ENCODE measurements around the gene YAE1. TPM values are rescaled to one million over a fixed set of nuclear protein-coding genes. Genes with fewer than 3 reads are reported as not detected.

Gene YAE1
- total and polyA plus RNA-seq, 2 of the 8 experiments (the other 6 are each of a cell fraction or from before 2014, with no cell fraction given) = 24.1 to 38.0 TPM

- peak overlapping the region; percentile 45; the same call in 1 of the 2 replicates for H2AFZ ChIP-seq (ENCODE audit: low read length)
- H2BK120ac ChIP-seq (replicated peaks; ENCODE audit: low read depth, low read length) = no peak overlapping the region
- H3K4me1 ChIP-seq (replicated peaks in 1 of 4; ENCODE audit: control insufficient read depth in 3 of 4, insufficient read depth in 4 of 4, low read length in 3 of 4) = peaks cover 0 to 4% (median 2%) of the 10 kb centered on the region in 4 experiments; a peak in 4 of 7 replicates
- no peak overlapping the region for H2BK15ac ChIP-seq (ENCODE audit: low read length)
- H4K20me1 ChIP-seq (replicated peaks in 1 of 2; ENCODE audit: control insufficient read depth in 1 of 2, insufficient read depth in 2 of 2, low read length in 2 of 2) = no peaks in the 10 kb centered on the region
- no peak overlapping the region for H2BK20ac ChIP-seq (ENCODE audit: low read length)
- FAIRE-seq (peak; percentile 99), DNase-seq (ENCODE audit: low read depth in 1 of 2, low spot score in 2 of 2) (peak; percentile 67 to 74)
- no peak overlapping the region for H2BK12ac ChIP-seq (ENCODE audit: low read depth, low read length)
- H3K4me3 ChIP-seq (ENCODE audit: extremely low read depth in 1 of 4, insufficient read depth in 2 of 4, low read depth in 3 of 4, low read length in 4 of 4) = no peak overlapping the region
- H3K27me3 ChIP-seq (replicated peaks in 1 of 4; ENCODE audit: control insufficient read depth in 3 of 4, extremely low read depth in 1 of 4, insufficient read depth in 3 of 4, low read length in 3 of 4) = no peaks in the 10 kb centered on the region
- 27% methylated on average over 8 of the region's 8 CpGs; no CpG with 5 or more reads in 1 of the 2 experiments for WGBS, 2 experiments (ENCODE audit: extremely low coverage in 1 of 2, insufficient coverage in 1 of 2, insufficient read length in 1 of 2, insufficient replicate concordance in 2 of 2, low coverage in 1 of 2, low lambda C conversion rate in 2 of 2, missing lambda C conversion rate in 1 of 2)
- H3K23me2 ChIP-seq (ENCODE audit: low read depth, low read length) = no peaks in the 10 kb centered on the region; the same call in 1 of the 2 replicates
- peaks cover 8 to 12% of the 10 kb centered on the region in 2 experiments; a peak in 3 of 4 replicates for H3K9me3 ChIP-seq (ENCODE audit: insufficient read depth in 2 of 2, low read depth in 1 of 2, low read length in 1 of 2)
- H3K27ac ChIP-seq (ENCODE audit: low read depth, low read length) = no peak overlapping the region
- no peak overlapping the region for H3K14ac ChIP-seq (ENCODE audit: insufficient read length)
- H3K79me1 ChIP-seq (ENCODE audit: low read depth, low read length) = no peaks in the 10 kb centered on the region
- no peak overlapping the region for H3K9ac ChIP-seq (replicated peaks in 1 of 4; ENCODE audit: extremely low read depth in 1 of 4, low read depth in 3 of 4, low read length in 3 of 4)
- no peak overlapping the region for H3K23ac ChIP-seq (ENCODE audit: insufficient read length)
- H3K4ac ChIP-seq (replicated peaks; ENCODE audit: insufficient read length, low read depth, low read length) = no peak overlapping the region
- no peak overlapping the region for H4K91ac ChIP-seq (replicated peaks; ENCODE audit: insufficient read length, low read length)
- no peak overlapping the region for H3K4me2 ChIP-seq (ENCODE audit: insufficient read depth in 1 of 2, low read depth in 2 of 2, low read length in 2 of 2)
- no peak overlapping the region for H4K5ac ChIP-seq (ENCODE audit: insufficient read length, low read depth, low read length)
- no peak overlapping the region for H3K56ac ChIP-seq (replicated peaks; ENCODE audit: insufficient read length, low read depth, low read length)
- ChIA-PET CTCF (ENCODE audit: partially characterized antibody) (interaction anchor here (0.5 to 8.5 kb wide), 59 partner anchors 8 to 893 kb away, joined by 3 to 406 read pairs (median 4); partner anchors contain the start of genes RALA and YAE1), POLR2A (ENCODE audit: partially characterized antibody) (interaction anchor here (0.6 to 3.7 kb wide), 9 partner anchors 14 to 729 kb away, joined by 3 to 17 read pairs (median 3); partner anchors contain the start of genes RALA and YAE1)
- no peak overlapping the region for H3K18ac ChIP-seq (ENCODE audit: extremely low read depth, low read length)
- peaks cover 0 to 10% (median 2%) of the 10 kb centered on the region in 4 experiments; a peak in 1 of 8 replicates for H3K36me3 ChIP-seq (ENCODE audit: control insufficient read depth in 2 of 4, insufficient read depth in 4 of 4, low read length in 3 of 4)
- H3K79me2 ChIP-seq (ENCODE audit: control insufficient read depth in 1 of 2, insufficient read depth in 2 of 2, low read length in 2 of 2) = no peaks in the 10 kb centered on the region
- H2BK5ac ChIP-seq (ENCODE audit: low read depth, low read length) = no peak overlapping the region
- no peak overlapping the region for H4K8ac ChIP-seq (ENCODE audit: extremely low read depth, insufficient read depth, low read length)
- no peak overlapping the region for H2AK5ac ChIP-seq (ENCODE audit: low read depth, low read length)
- TF ChIP-seq POLR2A (IDR thresholded peaks at IDR 0.05; ENCODE audit: control extremely low read depth in 1 of 2, low read depth in 2 of 2, low read length in 2 of 2) (no peak), BRCA1 (IDR thresholded peaks at IDR 0.05; ENCODE audit: low read depth, low read length) (no peak), CREB1 (IDR thresholded peaks at IDR 0.05) (no peak), GTF2F1 (IDR thresholded peaks at IDR 0.05; ENCODE audit: borderline replicate concordance, low read depth, low read length) (no peak), ASH2L (IDR thresholded peaks at IDR 0.05; ENCODE audit: low read length) (no peak), NRF1 (IDR thresholded peaks at IDR 0.05; ENCODE audit: low read depth, low read length) (no peak), RFX5 (IDR thresholded peaks at IDR 0.05; ENCODE audit: borderline replicate concordance, low read depth, low read length) (no peak), RBBP5 (IDR thresholded peaks at IDR 0.05; ENCODE audit: borderline replicate concordance, low read depth, low read length) (no peak), CHD2 (IDR thresholded peaks at IDR 0.05; ENCODE audit: low read length) (no peak), POLR2AphosphoS5 (IDR thresholded peaks at IDR 0.05; ENCODE audit: low read depth, low read length) (no peak), ATF3 (IDR thresholded peaks at IDR 0.05; ENCODE audit: insufficient read depth, low read depth, low read length) (no peak), BACH1 (IDR thresholded peaks at IDR 0.05; ENCODE audit: low read length) (no peak)
- TF ChIP-seq, protein P1, sequence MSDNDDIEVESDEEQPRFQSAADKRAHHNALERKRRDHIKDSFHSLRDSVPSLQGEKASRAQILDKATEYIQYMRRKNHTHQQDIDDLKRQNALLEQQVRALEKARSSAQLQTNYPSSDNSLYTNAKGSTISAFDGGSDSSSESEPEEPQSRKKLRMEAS (IDR thresholded peaks at IDR 0.05) = peak; percentile 96
Measured at GRCh38 chr7:39580149-39580874, 14.1 kb downstream of the YAE1 start.
